NCI-H2196 (cell line): ENCODE results near the gene TXNL1.

Source experiments
- DNase-seq: peaks from one replicate; lab custom pipeline; 2025; ENCODE audit not compliant: unreplicated experiment; lab: John Stamatoyannopoulos, UW

TXNL1 gene

GRCh38 chr18:56570978-56571377, 67.4 kb downstream of the TXNL1 start:
- DNase-seq = no peak

DNA sequence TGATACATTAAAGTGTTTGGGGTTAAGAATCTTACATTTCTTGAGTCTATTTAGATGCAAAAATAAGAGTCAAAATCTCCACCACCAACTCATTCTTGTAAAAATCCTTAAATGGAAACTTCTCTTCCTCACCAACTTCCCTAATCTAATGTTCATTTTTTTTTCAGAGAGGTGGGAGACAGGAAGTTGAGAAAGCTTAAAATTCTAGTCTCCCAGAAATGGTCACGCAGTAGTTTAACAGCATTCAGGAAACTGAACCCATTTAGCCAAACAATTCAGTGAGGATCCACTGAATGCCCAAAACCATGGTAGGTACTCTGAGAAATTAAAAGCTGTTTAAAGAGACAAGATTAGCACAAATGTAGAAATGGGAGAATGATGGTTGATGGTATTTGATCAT, 69.0 kb downstream of the TXNL1 start:
- no peak for DNase-seq

DNA sequence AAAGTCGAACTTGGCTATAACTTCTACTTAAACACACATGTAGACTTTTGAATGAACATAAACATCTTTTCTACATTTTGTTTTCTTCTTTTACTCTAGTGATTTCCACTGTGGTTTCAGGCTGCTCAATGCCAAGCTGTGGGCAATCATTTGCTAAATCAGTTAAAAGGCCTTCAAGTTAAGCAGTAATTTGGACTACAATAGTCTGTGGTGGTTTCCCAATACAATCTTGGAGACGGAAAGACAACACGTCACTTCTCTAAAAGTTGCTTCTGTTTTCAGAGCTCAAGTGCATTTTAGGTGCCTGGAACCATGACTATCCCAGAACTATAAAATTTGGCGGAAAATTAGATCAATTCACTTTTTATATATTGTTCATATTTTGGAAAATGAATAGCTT, 69.4 kb downstream of the TXNL1 start:
- no peak for DNase-seq

DNA sequence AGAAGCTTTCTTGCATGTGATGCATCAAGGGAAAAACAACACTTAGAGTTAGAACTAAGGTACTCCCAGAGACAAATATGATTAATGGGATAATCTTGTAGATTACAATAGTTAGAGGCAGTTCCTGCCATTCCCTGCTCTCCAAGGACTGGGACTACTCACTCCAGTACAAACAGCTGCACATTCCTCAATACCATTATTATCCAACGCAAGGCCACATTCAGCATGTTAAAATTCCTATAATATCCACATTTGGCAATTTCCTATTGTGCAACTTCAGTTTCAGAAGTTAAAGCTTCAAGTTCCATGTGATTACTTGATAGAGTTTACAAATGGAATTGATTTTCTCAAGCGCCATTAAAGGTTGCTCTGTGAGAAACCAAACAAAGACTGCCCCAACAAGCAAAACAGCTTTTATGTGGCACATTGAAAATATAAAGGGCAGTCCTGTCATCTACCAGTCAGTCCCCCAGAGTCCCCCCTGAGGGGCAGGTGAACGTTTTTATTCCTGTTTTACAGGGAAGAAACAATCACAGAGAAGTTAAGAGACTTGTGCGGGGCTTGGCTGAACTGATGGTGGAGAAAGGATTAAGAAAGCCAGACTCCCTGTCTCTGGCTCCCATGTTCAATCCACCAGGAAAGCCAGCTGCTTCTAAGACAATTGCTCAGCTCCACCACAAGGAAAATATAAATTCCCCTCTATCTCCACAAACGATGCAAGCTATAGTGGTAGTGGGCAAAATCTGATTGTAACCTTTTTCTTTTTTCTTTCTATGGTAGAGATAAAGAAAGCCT, 72.6 kb downstream of the TXNL1 start:
- no peak for DNase-seq

DNA sequence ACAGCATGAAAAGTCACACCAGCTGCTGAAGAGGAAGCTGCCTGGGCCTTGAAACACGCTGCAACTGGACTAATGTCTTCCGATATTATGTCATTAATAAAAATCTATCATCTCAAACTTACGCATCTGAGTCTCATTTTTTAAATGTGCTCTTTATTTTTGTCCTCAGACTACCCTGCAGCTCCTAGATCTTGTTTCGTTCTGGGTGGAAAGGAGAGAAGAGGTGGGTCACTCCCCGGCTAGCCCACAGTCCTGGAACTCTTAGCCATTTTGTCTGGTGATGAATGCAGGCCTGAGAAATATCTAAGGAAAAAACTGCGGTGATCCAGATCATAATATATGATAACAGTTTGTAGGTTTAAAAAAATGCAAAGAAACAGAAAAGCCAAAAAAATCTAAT, 73.3 kb downstream of the TXNL1 start:
- DNase-seq = no peak

DNA sequence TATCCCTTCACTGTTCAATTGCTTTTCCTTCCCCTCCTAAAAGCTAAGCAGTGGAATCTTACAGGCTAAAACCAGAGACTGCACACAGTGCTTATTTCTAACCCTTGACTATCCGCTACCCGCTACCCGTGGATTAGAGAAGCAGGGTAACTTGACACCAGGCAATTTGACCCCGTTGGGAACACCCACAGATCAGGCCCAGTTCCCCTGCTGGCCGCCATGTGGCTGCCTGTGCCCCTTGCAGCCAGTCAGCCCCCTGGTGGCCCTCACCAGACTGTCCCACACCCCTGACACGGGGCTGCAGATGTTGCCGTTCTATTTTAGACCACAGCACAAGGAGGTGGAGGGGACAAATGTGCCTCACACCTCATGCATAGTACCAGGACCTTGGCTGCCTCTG, 74.8 kb downstream of the TXNL1 start:
- DNase-seq = no peak

DNA sequence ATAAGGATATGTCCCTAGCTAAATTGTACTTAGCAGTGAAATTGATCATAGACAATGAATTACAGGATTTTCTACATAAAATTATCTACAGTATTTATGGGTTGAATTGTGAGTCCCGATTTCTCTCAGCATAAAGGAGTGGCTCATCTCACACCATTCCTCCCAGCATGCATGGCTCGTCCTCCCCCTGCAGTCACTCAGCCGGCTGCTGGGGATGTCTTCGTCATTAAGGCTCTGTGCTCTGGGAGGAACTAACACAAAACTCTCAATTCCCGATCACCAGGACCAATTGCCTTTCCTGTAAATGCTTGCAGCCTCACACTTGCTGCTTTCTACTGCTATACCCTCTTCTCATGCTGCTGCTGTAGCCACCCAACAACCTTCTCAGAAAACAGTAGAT, 75.9 kb downstream of the TXNL1 start:
- no peak for DNase-seq

GRCh38 chr18:56560992-56561391, 77.4 kb downstream of the TXNL1 start:
- no peak for DNase-seq

GRCh38 chr18:56559044-56559443, 79.3 kb downstream of the TXNL1 start:
- no peak for DNase-seq

GRCh38 chr18:56556907-56557306, 81.5 kb downstream of the TXNL1 start:
- no peak for DNase-seq

- DNase-seq = no peak
These were observed 88.3 kb downstream of the TXNL1 start for GRCh38 chr18:56550121-56550520.
